GOT3 (cell line): ENCODE data around the gene CMIP.
A peak's percentile ranks its signal among the peaks of the same experiment; 100 is the strongest.
"Not testable (repeated sequence)": the region's sequence is repeated elsewhere in the genome, so short reads cannot be mapped to it uniquely, and the experiment has no call there.

ENCODE experiments used
- DNase-seq: peaks from one replicate; lab custom pipeline; 2025; ENCODE audit warnings: mixed read lengths; lab: John Stamatoyannopoulos, UW

CMIP gene

GRCh38 chr16:81444448-81445121 lies at the start of gene CMIP:
Gene CMIP, plus strand, starts transcription at chr16:81444808.
- peak; percentile 54 for DNase-seq

GRCh38 chr16:81394966-81395655 lies 49.5 kb upstream of the CMIP start:
- DNase-seq, result no peak

- DNase-seq, result no peak
These were observed 47.3 kb upstream of the CMIP start for GRCh38 chr16:81397058-81397878.

GRCh38 chr16:81397879-81398520 lies 46.6 kb upstream of the CMIP start:
- no peak for DNase-seq

- DNase-seq, result no peak
These were observed 44.7 kb upstream of the CMIP start for GRCh38 chr16:81399909-81400308.

- DNase-seq, result peak; percentile 21
These were observed 43.3 kb upstream of the CMIP start for GRCh38 chr16:81401035-81401950.

GRCh38 chr16:81403208-81403600 lies 41.4 kb upstream of the CMIP start:
- no peak for DNase-seq

- no peak for DNase-seq
These were observed 40.8 kb upstream of the CMIP start for GRCh38 chr16:81403601-81404391.

- DNase-seq, result not testable (repeated sequence)
These were observed 39.6 kb upstream of the CMIP start for GRCh38 chr16:81405002-81405401.

GRCh38 chr16:81405702-81406113 lies 38.9 kb upstream of the CMIP start:
- no peak for DNase-seq

GRCh38 chr16:81408409-81408950 lies 36.1 kb upstream of the CMIP start:
- no peak for DNase-seq

GRCh38 chr16:81409016-81409556 lies 35.5 kb upstream of the CMIP start:
- DNase-seq, result no peak

- DNase-seq, result no peak
These were observed 33.8 kb upstream of the CMIP start for GRCh38 chr16:81410643-81411293.

GRCh38 chr16:81413245-81413990 lies 31.2 kb upstream of the CMIP start:
- DNase-seq, result no peak

- no peak for DNase-seq
These were observed 28.9 kb upstream of the CMIP start for GRCh38 chr16:81415751-81416150.

- DNase-seq, result no peak
These were observed 27.9 kb upstream of the CMIP start for GRCh38 chr16:81416749-81417148.

GRCh38 chr16:81417210-81417609 lies 27.4 kb upstream of the CMIP start:
- DNase-seq, result no peak

- no peak for DNase-seq
These were observed 24.8 kb upstream of the CMIP start for GRCh38 chr16:81419806-81420205.

- DNase-seq, result no peak
These were observed 23.5 kb upstream of the CMIP start for GRCh38 chr16:81421126-81421525.
